Heart right ventricle (tissue), 16 donors: ENCODE measurements around the gene ADGRG6. TPM values are rescaled to one million over a fixed set of nuclear protein-coding genes. Genes with fewer than 3 reads are reported as not detected.
"Not testable (repeated sequence)": the region's sequence is repeated elsewhere in the genome, so short reads cannot be mapped to it uniquely, and the experiment has no call there.

ENCODE experiments used
- ATAC-seq, 8 donors: fragments of 200-7000 bp; cut with Tn5 transposase; one replicate each; pipeline ENCODE4 v1.9.1; 2020; ENCODE audit warnings: mild to moderate bottlenecking in 8 of 8, moderate library complexity in 8 of 8, moderate number of reproducible peaks in 1 of 8
- DNase-seq, 2 donors: peaks; one replicate each; pipeline ENCODE4 v3.0.0-alpha.2; 2020
- H3K27ac ChIP-seq, 10 donors: fragments of 200-600 bp; sonication (generic) in 2 of 10; one replicate each; pipeline versions ENCODE4 v1.5.0 to v1.8.0; 2020 to 2022; ENCODE audit warnings: mild to moderate bottlenecking in 3 of 10
- H3K27me3 ChIP-seq, 7 donors: fragments of 200-600 bp; one replicate each; pipeline ENCODE4 v1.8.0; 2021 to 2022; ENCODE audit warnings: mild to moderate bottlenecking in 2 of 7
- H3K36me3 ChIP-seq, 9 donors: fragments of 200-600 bp; sonication (generic) in 1 of 9; one replicate each; pipeline versions ENCODE4 v1.5.0 to v1.8.0; 2020 to 2022; ENCODE audit warnings: mild to moderate bottlenecking in 2 of 9
- H3K4me1 ChIP-seq, 9 donors: fragments of 200-600 bp; sonication (generic) in 1 of 9; one replicate each; pipeline versions ENCODE4 v1.5.0 to v1.8.0; 2020 to 2022; ENCODE audit warnings: mild to moderate bottlenecking in 4 of 9
- H3K4me3 ChIP-seq, 10 donors: fragments of 200-600 bp; sonication (generic) in 2 of 10; one replicate each; pipeline versions ENCODE4 v1.5.0 to v1.8.0; 2020 to 2022; ENCODE audit warnings: mild to moderate bottlenecking in 7 of 10, moderate library complexity in 2 of 10
- H3K9me3 ChIP-seq, 11 donors: fragments of 200-600 bp in 10 of 11; sonication (generic) in 2 of 11; one replicate each; pipeline versions ENCODE4 v1.5.0 to v1.8.0; 2013 to 2022; ENCODE audit warnings: mild to moderate bottlenecking in 2 of 11, control low read depth in 1 of 11, moderate library complexity in 1 of 11
- WGBS, 2 donors: extraction: QIAGEN DNeasy Blood & Tissue Kit; methylation state at CpG; one replicate each; pipeline ENCODE4 v1.1.7; 2013; ENCODE audit warnings: inconsistent platforms in 1 of 2; 5-methylcytosine and 5-hydroxymethylcytosine counted together
- intact Hi-C, 10 donors: fragments of 100-400 bp; cut with DNase I; formaldehyde crosslinking; loops; one replicate each; pipeline versions ENCODE4 v1.11.1 to v1.14.2; 2022
- polyA plus RNA-seq, 2 donors: library from polyadenylated mRNA; stranded (reverse); fragments of 200-250 nt; gene quantifications; one replicate each; pipeline ENCODE4 v1.2.3, GENCODE V29; 2013
- total RNA-seq, 10 donors: library from RNA; stranded (reverse); fragmentation: NEBNext Ultra II Directional in 3 of 10; extraction: Animal tissue kit (Norgen Biotek cat#: 25700) in 3 of 10; gene quantifications; one replicate each; pipeline versions ENCODE4 v1.2.1 to v1.2.4, GENCODE V29; 2021 to 2023
- TF ChIP-seq, protein P1 (sequence below), 9 donors: fragments of 200-600 bp; sonication (generic) in 2 of 9; IDR thresholded peaks; one replicate each; pipeline versions ENCODE4 v1.5.0 to v1.8.0; 2021 to 2022; ENCODE audit warnings: antibody characterized with exemption in 9 of 9, mild to moderate bottlenecking in 5 of 9, moderate library complexity in 1 of 9
- donor health status: Arrhythmogenic right ventricular cardiomyopathy.
- donor health status: ischemic (EF 13 %, LVEDD 7.1; RV severe dilation, severe dysfunction).
- donor health status: healthy with polysubstance abuse.
- donor health status: DM: no; HTN: yes; CAD: no.
- donor health status: DM: no; HTN: no; CAD: no.
- donor health status: ischemic (EF 25% LVEDD 6.9; RV normal size, moderate dysfunction).
- donor health status: ischemic (EF 25% LVEDD 5.7; RV mildly dilated, moderate dysfunction).
- donor health status: healthy.
- donor health status: DM: yes; HTN: yes; CAD: no.
- donor health status: Ischemic cardiomyopathy.
- donor health status: ischemic (EF 35%, LVEDD 5.7; RV mildly dilated, moderate dysfunction).
- donor health status: nonischemic (EF 11% LVEDD 7.7; RV severe dilation, severe dysfunction).
- donor health status: DM: yes; HTN: yes; CAD: no.
- donor health status: PGD.
- donor health status: ischemic (EF 29% LVEDD 5.4; RV normal size, mild dysfunction).
- donor health status: nonischemic (EF 23%, LVEDD 6.1; RV moderate dilation, normal function).

The ADGRG6 gene
- total and polyA plus RNA-seq, 12 donors, result 0.93 to 5.9 (median 3.1) TPM

GRCh38 chr6:142421285-142422117 lies 119.7 kb downstream of the ADGRG6 start:
- peaks cover 0 to under 1% (median 0%) of the 10 kb centered on the region in 9 donors for H3K4me1 ChIP-seq
- H3K27ac ChIP-seq, result no peak overlapping the region
- TF ChIP-seq, protein P1, sequence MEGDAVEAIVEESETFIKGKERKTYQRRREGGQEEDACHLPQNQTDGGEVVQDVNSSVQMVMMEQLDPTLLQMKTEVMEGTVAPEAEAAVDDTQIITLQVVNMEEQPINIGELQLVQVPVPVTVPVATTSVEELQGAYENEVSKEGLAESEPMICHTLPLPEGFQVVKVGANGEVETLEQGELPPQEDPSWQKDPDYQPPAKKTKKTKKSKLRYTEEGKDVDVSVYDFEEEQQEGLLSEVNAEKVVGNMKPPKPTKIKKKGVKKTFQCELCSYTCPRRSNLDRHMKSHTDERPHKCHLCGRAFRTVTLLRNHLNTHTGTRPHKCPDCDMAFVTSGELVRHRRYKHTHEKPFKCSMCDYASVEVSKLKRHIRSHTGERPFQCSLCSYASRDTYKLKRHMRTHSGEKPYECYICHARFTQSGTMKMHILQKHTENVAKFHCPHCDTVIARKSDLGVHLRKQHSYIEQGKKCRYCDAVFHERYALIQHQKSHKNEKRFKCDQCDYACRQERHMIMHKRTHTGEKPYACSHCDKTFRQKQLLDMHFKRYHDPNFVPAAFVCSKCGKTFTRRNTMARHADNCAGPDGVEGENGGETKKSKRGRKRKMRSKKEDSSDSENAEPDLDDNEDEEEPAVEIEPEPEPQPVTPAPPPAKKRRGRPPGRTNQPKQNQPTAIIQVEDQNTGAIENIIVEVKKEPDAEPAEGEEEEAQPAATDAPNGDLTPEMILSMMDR (IDR thresholded peaks at IDR 0.05), result no peak
- no peaks in the 10 kb centered on the region for H3K27me3 ChIP-seq
- intact Hi-C loops, result no loop called here
- no peak for ATAC-seq
- no peak overlapping the region for H3K4me3 ChIP-seq
- no peaks in the 10 kb centered on the region for H3K36me3 ChIP-seq
- no peaks in the 10 kb centered on the region for H3K9me3 ChIP-seq
- no peak for DNase-seq

DNA sequence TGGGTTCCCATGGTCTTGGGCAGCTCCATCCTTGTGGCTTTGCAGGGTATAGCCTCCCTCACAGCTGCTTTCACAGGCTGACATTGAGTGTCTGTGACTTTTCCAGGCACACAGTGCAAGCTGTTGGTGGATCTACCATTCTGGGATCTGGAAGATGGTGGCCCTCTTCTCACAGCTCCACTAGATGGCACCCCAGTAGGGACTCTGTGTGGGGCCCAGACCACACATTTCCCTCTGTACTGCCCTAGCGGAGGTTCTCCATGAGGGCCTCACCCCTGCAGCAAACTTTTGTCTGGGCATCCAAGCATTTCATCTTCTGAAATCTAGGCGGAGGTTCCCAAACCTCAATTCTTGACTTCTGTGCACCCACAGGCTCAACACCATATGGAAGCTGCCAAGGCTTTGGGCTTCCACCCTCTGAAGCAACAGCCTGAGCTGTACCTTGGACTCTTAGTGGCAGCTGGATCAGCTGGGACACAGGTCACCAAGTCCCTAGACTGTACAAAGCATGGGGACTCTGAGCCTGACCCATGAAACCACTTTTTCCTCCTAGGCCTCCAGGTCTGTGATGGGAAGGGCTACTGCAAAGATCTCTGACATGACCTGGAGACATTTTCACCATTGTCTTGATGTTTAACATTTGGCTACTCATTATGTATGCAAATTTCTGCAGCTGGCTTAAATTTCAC lies 124.8 kb downstream of the ADGRG6 start:
- H3K9me3 ChIP-seq, intact Hi-C loops, H3K4me3 ChIP-seq, H3K36me3 ChIP-seq, ATAC-seq, H3K4me1 ChIP-seq, H3K27me3 ChIP-seq, DNase-seq, H3K27ac ChIP-seq: not testable (repeated sequence)
- WGBS, 2 donors, result 97 to 98% methylated on average over 2 of the region's 2 CpGs

GRCh38 chr6:142428468-142428867 lies 126.7 kb downstream of the ADGRG6 start:
- H3K4me3 ChIP-seq, H3K36me3 ChIP-seq, intact Hi-C loops, H3K4me1 ChIP-seq, DNase-seq, H3K9me3 ChIP-seq, H3K27me3 ChIP-seq, H3K27ac ChIP-seq, ATAC-seq: not testable (repeated sequence)
- 95 to 96% methylated on average over 2 of the region's 2 CpGs for WGBS, 2 donors

GRCh38 chr6:142429195-142429594 lies 127.4 kb downstream of the ADGRG6 start:
- Histone ChIP-seq H3K36me3 (no peaks in the 10 kb centered on the region), H3K27ac (no peak overlapping the region), H3K27me3 (no peaks in the 10 kb centered on the region), H3K4me3 (no peak overlapping the region), H3K9me3 (no peaks in the 10 kb centered on the region), H3K4me1 (no peaks in the 10 kb centered on the region)
- intact Hi-C loops, result no loop called here
- no peak for ATAC-seq
- TF ChIP-seq, protein P1 (IDR thresholded peaks at IDR 0.05), result no peak
- no peak for DNase-seq

GRCh38 chr6:142433419-142433818 lies 131.6 kb downstream of the ADGRG6 start:
- Histone ChIP-seq H3K4me3 (no peak overlapping the region), H3K27me3 (no peaks in the 10 kb centered on the region), H3K4me1 (no peaks in the 10 kb centered on the region), H3K27ac (no peak overlapping the region), H3K9me3 (no peaks in the 10 kb centered on the region), H3K36me3 (no peaks in the 10 kb centered on the region)
- ATAC-seq (no peak), DNase-seq (no peak)
- 86 to 87% methylated on average over 4 of the region's 4 CpGs for WGBS, 2 donors
- intact Hi-C loops, result loop anchor here in 1 of 10 donors (5.0 kb wide), 1 partner anchor 401 kb away; no protein-coding TSS in a partner anchor
- TF ChIP-seq, protein P1 (IDR thresholded peaks at IDR 0.05), result no peak
